NCI-H774 (cell line): ENCODE data around the gene SVIL.
"Not testable (repeated sequence)": the region's sequence is repeated elsewhere in the genome, so short reads cannot be mapped to it uniquely, and the experiment has no call there.

ENCODE experiments used
- DNase-seq: peaks from one replicate; lab custom pipeline; 2025; lab: John Stamatoyannopoulos, UW

The SVIL gene

DNA sequence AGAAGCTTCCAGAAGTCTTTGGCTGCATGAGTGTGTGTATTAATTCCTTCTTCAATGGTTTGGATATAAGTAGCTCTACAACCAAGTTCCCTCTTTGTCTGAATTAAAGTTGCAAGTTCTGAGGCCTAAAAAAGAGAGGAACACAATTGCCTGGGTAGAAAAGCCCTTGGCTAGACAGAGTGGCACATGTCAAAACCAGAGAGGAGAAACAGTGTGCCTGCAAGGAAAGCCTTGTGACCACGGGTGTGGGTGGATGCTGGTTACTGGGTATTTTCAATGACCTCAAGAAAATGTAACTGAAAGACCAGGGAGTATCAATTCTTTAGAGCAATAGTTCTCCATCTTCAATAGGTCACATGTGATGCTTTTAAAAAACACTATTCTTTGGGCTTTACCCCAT is 148.3 kb downstream of the SVIL start:
- no peak for DNase-seq

DNA sequence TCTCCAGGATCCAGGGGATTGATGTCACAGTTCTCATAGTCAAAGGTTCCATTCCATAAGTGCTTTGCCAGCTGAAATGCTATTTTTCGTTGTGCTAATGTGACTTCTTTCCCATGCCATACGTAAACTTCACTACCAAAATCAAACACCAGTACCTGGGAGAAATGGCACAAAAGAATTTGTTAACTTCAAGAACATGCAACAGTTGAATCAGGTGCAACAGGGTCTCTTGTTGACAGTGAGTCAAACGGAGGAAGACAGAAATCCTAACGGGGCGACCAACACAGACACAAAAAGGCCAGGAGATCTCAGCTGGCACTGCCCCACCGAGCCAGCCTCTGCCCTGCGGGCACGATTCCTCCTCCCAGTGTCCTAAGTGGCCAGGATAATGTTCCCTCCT is 150.1 kb downstream of the SVIL start:
- not testable (repeated sequence) for DNase-seq

DNA sequence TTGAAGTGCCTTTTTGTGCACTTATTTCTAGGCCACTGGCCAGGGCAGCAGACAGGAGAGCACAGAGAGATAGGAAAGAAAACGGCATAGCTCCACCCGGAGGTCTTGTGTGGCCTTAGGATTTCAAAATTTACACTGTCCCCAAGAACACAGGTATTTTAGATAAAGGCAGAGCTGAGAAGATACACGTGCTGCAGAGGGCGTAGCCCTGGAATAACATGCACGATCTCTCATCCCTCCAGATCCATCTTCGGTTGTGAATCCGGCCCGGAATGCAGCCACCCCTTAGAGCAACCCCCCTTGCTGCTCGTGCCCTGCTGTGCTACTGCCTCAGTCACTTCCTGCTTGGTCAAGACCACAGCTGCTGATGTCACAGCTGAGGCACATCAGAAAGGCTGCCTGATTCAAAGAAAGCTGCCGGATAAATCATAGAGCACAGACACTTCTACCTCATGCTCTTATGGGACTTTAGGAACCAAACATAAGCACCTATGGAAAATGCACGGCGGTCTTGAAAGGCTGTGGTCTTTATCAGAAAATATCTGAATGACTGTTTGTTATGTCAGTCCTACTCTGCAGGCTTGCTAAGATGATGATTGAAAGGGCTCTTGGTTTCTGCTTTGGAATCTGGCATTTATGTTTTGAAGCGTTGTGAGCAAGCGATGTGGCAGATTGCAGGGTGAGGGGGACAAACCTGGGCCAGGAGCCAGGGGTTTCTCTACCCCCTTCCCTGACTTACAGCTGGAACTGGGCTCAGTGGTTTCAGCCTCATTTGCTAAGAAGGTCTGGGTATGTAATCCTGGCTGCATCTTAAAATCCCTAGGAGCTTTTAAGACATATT is 152.0 kb downstream of the SVIL start:
- DNase-seq, result no peak

DNA sequence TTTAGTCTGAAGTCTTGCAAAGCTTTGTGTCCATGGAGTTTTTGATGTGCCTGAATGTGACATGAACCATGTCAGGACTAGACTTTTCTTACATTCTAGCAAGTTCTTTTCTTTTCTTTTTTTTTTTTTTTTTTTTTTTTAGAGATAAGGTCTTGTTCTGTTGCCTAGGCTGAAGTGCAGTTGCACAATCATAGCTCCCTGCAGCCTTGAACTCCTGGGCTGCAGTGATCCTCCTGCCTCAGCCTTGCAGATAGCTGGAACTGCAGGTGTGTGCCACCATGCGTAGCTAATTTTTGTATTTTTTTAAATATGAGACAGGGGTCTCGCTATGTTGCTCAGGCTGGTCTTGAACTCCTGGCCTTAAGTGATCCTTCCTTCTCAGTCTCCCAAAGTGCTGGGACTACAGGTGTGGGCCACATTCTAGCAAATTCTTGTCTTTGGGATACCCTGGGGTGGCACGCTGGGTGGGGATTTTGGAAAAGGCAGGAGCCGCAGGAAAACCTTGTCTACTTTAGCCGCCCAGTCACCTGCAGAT is 152.8 kb downstream of the SVIL start:
- no peak for DNase-seq

DNA sequence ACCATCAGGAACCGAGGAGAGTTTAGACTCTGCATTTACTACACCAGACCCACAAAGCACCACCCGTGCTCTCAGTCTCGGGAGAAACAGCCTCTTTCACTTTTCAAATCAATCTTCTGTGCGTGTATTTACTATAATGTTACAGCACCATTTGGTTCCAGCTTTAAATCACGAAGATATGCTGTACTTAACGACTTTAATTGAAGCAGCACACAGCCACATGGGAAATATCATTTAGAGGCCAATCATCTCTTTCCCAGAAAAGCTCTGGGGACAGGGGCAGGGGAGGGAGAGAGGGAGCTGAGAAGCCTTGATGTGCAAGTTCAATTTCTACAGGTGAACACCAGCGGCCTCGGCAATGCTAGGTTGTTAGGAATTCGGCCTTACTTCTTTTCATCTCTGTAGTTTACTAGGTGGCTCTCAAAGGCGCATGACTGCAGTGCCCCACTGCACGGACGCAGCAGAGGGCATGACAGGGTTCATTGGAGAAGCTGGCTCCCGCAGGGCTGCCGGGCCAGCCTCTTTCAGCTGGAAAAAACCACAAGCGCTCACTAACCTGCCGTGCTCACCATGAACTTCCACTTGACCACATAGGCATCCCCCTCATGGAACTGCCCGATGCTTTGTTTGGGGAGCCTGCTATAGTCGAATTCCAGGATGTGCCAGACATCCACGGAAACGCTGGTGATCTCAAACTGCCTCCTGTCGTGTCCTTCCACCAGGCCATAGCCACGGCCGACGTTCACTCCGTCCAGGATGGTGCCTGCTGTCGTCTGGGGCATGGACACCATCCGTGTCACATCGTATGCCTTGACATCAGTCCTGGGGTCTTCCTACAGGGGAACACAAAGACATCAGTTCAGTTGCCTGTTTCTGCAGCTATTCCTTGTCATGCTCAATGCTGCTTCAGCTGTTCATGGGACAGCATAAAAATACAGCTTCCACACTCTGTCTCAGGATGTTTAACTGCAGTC is 154.5 kb downstream of the SVIL start:
- no peak for DNase-seq

DNA sequence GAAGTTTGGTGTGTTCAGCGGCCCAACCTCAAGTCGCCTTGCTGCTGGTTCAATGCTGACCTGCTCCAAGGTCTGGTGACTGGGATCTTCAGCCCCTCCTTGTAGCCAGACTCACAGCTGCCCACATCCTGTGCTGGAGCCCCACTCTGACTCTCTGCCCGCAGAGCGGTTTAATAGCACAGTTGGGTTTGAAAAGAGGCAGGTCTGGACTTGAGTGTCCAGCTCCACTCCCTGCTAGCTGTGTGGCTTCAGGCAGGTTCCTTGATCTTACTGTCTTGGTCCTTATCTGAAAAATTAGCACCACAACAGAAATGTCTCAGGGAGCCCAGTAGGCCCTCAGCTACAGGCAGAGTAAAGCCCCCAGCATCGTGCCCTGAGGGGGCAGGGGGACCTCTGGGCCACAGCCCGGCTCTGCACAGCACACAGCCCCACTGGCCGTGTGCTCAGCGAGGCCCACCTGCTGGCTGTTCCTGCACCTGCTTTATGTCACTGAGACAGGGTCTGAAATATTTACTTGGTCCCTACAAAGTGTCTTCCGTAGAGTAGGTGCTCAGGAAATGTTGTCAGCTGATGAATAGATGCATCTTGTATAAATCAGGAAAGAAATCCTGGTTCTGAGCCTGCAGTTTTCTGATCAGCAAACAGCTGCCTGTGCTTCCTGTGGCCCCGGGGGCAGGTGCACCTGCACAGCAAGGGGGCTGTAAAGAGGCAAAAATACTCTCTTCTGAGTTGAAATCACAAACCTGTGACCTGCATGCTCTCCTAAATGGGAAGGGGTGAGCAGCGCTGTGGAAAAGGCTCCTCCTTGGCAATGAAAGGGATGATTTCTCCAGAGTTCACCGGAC is 155.5 kb downstream of the SVIL start:
- DNase-seq, result peak; percentile 7

DNA sequence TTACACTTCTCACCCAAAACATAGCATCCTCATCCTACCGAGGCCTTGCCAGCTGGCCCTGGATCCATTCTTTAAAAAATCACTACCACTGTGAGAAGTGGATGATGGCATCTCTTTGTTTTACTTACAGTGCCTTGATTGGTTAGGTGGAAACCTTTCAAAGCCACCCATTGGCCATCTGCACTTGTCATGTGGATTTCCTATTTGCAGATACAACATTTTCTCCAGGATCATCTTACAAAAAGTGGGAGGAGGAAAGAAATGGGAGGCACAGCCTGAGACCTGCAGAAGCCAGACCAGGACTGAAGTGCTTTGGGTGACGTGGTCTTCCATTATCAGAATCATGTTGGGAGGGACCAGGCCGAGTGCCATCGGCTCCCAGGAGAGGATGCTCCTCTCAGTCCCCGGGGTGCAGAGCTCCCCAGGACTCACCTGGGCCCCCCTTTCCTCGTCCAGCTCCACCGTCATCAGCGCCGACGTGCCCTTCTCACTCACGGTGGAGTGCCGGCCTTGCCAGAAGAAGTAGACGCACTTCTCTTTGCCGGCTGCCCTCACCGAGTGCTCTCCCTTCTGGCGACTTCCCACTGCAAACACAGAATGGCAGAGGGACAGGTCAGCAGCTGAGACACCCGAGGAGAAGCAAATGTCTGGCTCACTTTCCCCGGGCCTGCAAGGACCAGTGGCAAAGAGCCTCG is 161.2 kb downstream of the SVIL start:
- no peak for DNase-seq

DNA sequence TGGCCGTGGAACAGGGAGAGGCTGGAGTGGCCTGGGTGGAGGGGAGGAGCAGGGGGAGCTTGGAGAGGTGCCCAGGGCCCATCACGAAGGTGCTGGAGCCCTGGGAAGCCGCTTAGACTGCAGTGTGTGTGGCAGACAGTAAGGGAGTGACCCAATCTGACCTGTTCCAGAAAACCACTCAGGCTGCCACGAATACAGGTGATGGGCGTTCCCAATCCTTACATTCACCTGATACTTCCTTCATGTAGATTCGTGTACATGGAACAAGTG is 161.7 kb downstream of the SVIL start:
- DNase-seq, result no peak

DNA sequence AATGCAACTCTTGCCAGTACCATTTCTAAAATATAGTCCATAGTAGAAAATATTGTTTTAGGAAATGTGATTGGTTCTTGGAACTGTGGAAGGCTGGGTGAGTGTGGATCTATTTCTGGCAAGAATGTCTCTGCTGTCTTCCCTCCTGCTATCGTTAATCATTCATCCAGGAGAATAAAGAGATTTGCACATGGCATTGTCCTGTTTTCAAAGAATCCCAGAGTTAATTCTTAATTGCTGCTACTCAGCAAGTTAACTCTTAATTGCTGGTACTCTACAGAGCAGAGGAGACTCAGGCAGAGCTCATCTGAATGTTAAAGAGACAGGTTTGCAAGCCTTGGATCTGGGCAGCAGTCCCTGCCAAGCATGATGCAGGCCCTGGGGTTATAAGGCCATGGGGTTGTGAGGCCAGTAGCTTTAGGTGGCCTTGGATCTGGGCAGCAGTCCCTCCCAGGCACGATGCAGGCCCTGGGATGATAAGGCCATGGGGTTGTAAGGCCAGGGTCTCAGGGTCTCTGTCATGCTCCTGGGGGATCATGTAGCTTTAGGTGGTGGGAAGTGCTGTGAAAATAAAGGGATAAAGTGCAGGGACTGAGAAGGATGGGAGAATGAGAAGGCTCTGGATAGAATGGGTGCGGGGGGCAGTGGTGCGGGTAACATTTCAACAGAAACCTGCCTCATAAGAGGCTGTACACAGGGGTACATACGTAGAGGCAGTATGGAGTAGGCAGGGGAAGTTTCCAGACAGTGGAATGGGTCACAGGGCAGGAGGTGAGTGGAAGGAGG is 162.3 kb downstream of the SVIL start:
- DNase-seq, result no peak

DNA sequence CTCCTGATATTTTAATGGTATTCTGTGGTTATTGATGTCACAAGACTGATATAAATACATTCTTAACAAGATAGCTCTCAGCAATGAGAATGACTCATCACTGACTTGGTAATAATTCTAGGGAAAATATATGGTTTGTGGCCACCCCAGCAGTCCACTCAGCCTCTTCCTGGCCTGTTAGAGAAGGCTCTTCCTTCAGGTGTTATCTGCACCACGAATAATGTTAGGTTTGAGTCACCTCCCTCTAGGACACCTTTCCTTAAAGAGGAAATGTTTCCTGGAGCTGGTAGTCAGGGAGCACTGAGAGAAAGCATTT is 163.3 kb downstream of the SVIL start:
- no peak for DNase-seq

DNA sequence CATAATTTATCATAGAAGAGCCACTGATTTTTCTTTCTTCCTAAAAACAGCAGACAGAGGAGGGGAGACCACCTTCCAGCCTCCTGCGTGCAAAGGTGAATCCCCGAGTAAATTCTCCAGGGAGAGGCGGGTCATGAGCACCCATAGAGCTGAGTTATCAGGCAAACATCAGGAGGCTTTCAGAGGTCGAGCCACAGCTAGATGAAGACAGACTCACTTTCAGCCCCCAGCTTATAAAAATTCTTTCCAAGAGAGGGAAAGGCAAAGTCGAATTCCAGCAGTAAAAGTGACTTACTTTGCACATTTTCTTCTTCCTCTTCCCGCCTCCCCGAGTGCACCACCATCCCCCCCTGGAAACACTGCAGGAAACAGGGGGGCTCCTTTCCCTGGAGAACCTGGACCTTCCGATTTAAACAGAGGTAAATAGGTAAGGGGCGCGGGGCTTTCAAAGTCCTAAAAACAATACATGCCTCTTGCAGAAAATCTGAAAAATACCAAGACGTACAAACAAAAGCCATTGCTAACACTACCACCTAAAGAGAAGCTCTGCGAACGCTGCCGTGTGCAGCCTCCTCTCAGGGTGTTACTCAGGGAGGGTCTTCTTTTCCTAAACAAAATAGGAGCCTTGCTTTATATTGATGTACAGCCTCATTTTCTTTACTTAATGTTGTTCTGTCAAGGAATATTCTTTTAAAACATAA is 163.8 kb downstream of the SVIL start:
- DNase-seq, result no peak

DNA sequence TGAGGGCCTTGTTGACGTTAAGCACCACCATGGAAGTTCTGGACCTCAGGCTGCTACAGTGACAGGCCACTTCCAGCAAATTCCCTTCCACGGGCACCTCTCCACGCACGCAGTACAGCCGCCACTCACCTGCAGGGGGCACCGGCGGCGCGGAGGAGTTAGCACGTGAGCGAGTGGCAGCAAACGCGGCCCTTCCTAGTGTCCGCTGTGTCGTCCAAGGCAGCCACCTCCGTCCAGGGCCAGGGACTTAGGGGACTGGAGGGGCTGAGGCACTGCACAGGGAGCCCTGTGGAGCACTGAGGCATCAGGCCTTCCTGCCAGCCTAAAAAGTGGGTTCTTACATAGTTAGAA is 164.4 kb downstream of the SVIL start:
- DNase-seq, result no peak

DNA sequence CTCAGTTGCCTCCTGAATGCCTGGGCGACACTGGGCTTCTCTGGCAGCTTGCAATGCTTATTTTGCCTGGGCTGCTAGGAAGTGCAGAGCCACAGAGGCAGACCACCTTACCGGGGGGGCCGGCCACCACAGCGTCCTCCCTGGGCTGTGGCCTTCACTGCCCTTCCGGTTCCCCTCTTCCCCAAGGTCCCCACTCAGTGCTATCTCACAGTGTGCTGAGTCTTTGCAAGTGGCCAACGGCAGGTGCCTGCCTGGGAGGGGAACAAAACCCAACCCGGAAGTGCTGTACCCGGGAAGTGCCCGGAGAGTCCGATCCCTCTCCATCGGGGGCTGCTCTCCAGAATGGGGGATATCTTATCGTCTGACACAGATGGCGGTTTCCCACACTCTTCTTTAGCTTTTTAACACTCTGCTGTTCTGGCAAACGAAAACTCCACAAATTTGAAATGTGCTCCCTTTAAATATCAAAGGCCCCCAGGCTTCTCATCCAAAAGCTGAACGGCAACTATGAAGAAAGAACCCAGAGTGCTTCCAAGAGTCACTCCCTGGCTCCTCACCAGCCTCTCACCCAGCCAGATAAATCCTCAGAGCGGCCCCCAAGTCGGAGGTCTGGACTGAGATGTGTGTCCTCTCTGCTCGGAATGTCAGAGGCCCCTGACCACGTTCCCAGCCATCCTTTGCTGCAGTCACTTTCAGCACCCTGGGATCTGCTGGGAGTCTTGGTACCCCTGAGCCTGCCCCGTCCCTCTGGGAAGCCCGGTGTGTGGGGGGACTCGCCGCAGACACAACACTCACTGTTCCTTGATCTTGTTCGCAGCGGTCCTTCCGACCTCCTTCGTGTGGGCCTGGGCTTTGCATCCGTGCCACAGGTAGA is 165.1 kb downstream of the SVIL start:
- DNase-seq, result no peak

DNA sequence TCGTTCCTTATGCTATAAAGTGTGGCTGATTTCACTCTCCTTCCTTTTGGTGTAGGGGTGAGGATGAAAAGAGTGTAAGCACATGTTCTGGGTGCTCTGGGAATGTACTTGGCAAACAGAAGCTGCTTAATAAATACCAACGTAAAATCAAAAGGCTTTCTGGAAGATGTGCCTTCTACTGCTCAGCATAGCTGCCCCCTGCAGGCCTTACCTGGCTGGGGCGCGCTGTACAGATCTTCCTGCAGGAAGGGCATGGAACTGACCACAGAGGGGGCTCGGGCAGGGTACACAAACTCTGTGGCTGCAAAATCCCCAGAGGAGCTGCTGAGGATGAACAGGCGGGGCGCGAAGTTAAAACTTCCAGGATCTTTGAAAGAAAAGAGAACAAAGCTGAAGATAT is 169.4 kb downstream of the SVIL start:
- DNase-seq, result no peak

DNA sequence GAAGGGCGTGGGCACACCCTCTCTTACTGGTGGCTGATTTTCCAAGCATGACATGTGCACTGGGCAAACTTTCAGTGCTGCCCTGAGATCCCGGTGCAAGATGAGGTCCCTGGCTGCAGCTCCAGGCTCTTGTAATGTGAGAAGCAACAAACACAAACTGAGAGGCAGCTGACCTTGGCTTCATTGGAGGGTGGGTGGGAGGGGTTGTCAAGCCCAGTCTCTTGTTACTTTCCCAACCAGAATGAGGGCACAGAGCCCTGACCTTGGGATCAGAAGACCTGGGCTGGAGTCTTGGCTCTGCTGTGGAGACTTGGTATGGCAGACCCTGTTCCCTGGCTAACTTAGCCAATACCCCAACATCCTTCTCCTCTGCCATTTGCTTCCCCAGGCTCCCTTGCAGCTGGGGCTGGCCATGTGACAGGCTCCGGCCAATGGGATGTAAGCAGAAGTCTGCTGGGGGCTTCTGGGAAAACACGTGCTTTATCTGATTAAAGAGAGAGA is 170.1 kb downstream of the SVIL start:
- DNase-seq, result not testable (repeated sequence)

DNA sequence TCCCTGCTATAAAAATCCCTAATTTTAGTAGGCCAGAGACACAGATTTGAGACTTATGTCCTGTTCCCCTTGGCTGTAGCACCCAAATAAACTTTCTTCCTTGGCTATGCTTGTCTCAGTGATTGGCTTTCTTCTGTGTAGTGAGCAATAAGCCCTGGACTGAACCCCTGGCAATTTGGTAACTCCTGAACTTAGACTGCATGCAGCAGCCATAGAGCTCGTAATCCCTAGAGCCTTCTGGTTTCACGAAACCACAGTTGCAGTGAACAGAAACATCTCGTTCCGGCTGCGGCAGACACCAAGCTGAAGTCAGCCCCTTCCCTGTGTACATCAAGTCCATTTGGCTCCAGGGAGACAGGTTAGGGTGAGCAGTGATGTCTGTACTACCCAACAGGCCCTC is 173.7 kb downstream of the SVIL start:
- DNase-seq, result no peak

DNA sequence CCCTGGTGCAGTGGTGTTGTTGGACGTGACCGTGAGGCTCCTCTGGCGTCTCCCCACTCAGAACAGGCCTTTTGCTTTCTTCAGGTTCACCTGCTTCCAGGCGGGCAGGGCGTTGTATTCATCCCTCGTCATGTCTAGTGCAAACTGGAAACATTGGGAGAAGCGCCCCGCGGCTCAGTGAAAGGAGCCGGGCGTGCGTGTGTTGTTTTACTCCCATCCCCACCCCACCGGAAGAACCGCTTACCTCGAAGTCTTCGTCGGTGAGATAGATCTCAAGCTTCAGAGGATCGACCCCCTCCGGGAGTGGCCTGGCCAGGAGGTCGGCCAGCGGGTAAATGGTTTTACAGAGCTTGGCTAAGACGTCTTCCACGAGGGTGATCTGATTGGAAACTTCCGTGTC is 176.6 kb downstream of the SVIL start:
- DNase-seq, result not testable (repeated sequence)

DNA sequence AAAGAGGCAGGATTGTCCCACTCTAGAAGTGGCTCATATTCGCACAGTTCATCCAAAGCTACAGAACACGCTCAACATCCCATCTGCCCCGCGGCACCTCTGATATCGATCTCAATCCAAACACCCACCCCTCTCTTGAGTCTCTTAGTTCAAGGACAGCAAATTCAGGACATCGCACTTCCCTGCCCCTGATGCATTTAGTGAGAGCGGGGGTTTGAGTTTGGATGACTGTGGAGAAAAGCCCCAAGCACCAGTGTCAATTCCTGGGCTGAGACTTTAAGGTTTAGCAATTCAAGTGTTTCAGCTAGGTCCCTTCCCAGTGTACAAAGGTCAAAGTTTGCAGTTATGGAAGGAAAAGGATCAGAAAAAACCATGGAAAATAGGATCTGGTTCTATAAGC is 179.7 kb downstream of the SVIL start:
- no peak for DNase-seq

DNA sequence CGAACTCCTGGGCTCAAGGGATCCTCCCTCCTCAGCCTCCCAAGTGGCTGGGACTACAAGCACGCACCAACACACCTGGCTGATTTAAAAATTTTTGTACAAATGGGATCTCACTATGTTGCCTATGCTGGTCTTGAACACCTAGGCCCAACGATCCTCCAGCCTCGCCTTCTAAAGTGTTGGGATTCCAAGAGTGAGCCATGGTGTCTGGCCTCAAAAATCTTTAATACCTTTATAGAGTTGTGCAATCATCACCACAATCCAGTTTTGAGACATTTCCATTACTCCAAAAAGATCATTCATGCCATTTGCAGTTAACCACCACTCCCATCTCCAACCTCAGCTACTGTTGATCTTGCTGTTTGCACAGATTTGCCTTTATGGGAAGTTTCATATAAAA is 180.5 kb downstream of the SVIL start:
- no peak for DNase-seq
